GM10266 (cell line): ENCODE data around the gene ERC2.

Source experiments
- DNase-seq: peaks from one replicate; pipeline ENCODE4 v3.0.0; 2012; ENCODE audit errors: extremely low spot score
- CTCF ChIP-seq: IDR thresholded peaks from 2 replicates; pipeline ENCODE4 v1.5.1; 2012; ENCODE audit warnings: mild to moderate bottlenecking, low read depth; ENCODE audit not compliant: control insufficient read depth, insufficient read depth; ENCODE audit errors: missing control alignments

Gene ERC2

GRCh38 chr3:56188201-56188600 lies 280.1 kb downstream of the ERC2 start:
- DNase-seq: no peak
- no peak for TF ChIP-seq CTCF

- no peak for TF ChIP-seq CTCF
- no peak for DNase-seq
These were observed 281.2 kb downstream of the ERC2 start for GRCh38 chr3:56187051-56187450.

- no peak for DNase-seq
- no peak for TF ChIP-seq CTCF
These were observed 282.4 kb downstream of the ERC2 start for GRCh38 chr3:56185827-56186226.

- DNase-seq: no peak
- TF ChIP-seq CTCF: no peak
These were observed 284.7 kb downstream of the ERC2 start for GRCh38 chr3:56183529-56183928.

GRCh38 chr3:56180433-56180832 lies 287.8 kb downstream of the ERC2 start:
- DNase-seq: no peak
- TF ChIP-seq CTCF: no peak

- no peak for TF ChIP-seq CTCF
- no peak for DNase-seq
These were observed 294.7 kb downstream of the ERC2 start for GRCh38 chr3:56173601-56174000.

GRCh38 chr3:56164436-56164835 lies 303.8 kb downstream of the ERC2 start:
- TF ChIP-seq CTCF: no peak
- DNase-seq: no peak
